Adrenal gland (tissue), 5 donors: ENCODE measurements around the gene DNAJC15.

Experiments
- CTCF ChIP-seq, 6 experiments: fragments of 450-650 bp in 4 of 6; fragments of 200-600 bp in 2 of 6; sonication (generic) in 1 of 6; IDR thresholded peaks; 1 replicate in 5 of 6; 2 replicates in 1 of 6; pipeline versions ENCODE4 v1.5.1 to v1.8.0; 2016 to 2021; ENCODE audit warnings: antibody characterized with exemption in 6 of 6, mild to moderate bottlenecking in 2 of 6, moderate library complexity in 1 of 6
- POLR2A ChIP-seq, 2 donors: fragments of 450-650 bp; IDR thresholded peaks; one replicate each; pipeline ENCODE4 v1.6.1; 2017; ENCODE audit warnings: antibody characterized with exemption in 2 of 2, mild to moderate bottlenecking in 2 of 2, moderate library complexity in 1 of 2
- donor health status: DM: no; HTN: no; CAD: no.

- TF ChIP-seq CTCF (IDR thresholded peaks at IDR 0.05) (no peak), POLR2A (IDR thresholded peaks at IDR 0.05) (no peak)
Measured at GRCh38 chr13:43041369-43041921, 18.1 kb downstream of the DNAJC15 start.
